ENCODE measurements around the gene HECTD4.
"Not testable (repeated sequence)": the region's sequence is repeated elsewhere in the genome, so short reads cannot be mapped to it uniquely, and the experiment has no call there.

The HECTD4 gene

GRCh38 chr12:112170971-112171596 is 211.1 kb downstream of the HECTD4 start:
- no peak for DNase-seq

DNA sequence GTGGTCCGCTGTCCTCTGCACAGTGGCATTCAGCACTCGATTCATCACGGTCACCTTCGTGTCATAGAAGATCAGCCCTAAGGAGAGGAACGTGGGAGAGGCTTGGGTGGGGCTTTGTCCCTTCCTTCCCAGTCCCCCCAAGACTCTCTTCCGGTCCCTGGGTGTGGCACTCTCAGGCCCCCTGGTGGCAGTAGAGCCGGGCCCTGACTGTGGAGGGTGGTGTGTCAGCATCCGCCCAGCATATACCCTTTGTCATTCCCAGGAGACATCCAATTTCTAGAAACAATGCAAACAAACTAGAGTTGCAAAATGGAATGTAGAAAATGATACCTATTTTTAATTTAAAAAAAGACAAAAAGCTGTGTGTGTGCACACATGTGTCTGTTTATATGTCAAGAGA is 211.9 kb downstream of the HECTD4 start:
- DNase-seq = no peak

DNA sequence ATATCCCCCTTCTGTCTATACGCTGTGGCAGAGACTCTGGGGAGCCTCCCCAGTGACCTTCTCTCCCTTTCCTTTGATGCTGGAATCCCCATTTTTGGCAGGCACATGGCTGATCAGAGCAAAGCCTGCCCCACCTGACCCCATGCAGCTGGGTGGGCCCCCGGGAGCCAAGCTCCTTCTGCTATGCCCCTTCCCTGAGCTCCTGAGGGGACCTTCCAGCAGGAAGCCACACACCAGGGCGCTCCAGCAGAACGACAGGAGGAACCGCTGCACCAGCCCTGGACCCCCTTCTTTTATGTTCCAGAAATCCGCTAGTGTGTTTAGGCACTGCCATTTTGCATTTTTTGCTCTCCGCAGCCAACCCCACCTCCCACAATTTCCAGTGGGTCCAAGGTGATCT is 212.3 kb downstream of the HECTD4 start:
- no peak for DNase-seq

DNA sequence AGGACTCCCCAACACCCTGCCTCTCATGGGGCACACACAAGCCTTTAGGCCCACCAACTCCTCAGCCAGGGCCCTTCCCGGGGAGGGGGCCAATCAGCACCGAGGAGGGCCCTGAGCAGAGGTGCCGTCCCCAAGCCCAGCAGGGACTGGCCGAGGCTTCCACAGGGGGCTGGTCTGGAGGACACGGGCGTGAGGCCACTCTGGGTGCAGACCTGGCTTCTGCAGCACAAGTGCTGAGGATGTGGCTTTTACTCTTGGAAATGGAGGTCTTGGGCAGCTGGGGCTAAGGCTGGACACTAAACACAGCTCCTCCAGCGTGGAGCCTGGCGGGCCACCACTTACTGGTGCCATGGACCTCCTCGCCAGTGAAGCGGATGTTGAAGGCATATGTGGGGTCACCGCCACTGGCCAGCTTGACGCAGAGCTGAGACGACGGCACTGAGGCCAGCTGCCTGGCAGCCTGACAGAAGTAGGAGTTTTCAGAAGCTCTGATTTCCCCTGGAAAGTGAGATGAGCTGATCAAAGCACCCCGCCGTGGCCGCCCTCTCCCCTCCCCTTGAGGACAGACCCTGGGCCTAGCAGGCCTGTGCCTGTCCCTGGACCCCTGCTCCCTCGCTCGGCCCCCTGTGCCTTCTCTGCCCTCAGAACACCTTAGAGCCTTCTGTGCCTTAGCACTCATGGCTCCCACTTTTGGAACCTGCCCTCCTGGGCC is 212.9 kb downstream of the HECTD4 start:
- no peak for DNase-seq

DNA sequence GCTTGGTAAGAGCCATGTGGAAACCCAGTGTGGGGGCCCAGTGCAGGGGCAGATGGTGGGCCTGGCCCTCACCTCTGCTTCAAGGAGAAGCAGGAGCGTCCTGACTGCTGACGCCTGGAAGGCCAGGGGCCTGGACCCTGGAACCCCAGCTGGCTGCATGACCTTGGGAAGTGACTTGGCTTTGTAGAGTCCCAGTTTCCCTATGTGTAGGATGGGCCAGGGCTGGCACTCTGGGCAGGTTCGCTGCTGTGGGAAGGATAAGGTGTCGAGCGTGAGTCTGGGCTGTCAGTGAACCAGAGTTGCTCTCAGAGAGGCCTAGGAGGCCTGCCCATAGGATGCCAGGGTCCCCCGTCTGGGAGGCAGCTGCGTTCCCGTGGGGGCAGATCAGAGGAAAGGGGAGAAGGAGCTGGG is 213.7 kb downstream of the HECTD4 start:
- DNase-seq = no peak

GRCh38 chr12:112167718-112168525 is 214.3 kb downstream of the HECTD4 start:
- DNase-seq = no peak

- DNase-seq = no peak
These were observed 215.2 kb downstream of the HECTD4 start for GRCh38 chr12:112167031-112167461.

GRCh38 chr12:112166051-112167015 is 215.9 kb downstream of the HECTD4 start:
- DNase-seq = no peak

- DNase-seq = no peak
These were observed 216.6 kb downstream of the HECTD4 start for GRCh38 chr12:112165624-112166023.

GRCh38 chr12:112164011-112164660 is 218.1 kb downstream of the HECTD4 start:
- no peak for DNase-seq

DNA sequence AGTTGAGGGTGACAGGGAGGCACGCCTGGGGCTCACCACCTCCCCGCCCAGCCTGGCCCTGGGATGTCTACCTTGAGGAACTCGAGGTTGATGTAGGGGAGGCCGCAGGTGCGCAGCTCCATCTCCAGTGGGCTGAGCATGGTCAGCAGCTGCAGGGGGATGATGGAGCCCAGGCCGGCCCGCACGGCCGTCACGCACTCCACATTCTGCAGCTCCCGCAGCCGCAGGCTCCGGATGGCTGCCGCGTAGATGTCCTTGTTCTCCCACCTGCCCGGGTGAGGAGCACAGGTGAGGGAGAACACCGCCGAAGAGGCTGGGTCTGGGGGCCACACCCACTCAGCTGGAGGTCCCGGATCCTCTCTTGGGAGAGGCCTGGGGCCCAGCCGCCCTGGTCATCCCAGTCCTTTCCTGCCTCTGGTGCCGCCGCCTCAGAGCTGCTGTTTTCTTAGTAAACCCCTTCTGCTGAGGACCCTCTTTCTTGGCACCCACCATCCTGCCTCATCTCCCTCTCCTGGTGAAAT is 218.7 kb downstream of the HECTD4 start:
- DNase-seq = no peak

GRCh38 chr12:112163056-112163455 is 219.2 kb downstream of the HECTD4 start:
- no peak for DNase-seq

GRCh38 chr12:112162241-112162790 is 219.9 kb downstream of the HECTD4 start:
- no peak for DNase-seq

DNA sequence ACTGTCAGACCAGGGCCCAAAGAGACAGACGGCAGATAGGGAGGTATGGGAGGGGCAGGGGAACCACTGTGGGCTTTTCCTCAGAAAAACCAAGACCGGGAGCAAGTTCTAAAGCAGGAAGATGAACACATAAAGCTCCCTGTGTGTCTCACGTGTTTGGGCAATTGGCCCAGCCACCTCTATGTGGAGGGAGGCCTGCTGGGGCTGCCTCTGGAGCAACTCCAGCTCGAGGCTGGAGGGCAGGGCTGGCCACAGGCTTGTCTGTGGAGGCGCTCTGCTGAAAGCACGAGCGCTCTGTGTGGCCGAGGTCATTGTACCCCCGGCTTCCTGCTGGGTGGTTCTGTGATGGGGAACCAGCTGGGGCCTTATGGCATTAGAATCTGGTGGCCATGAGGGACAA is 220.5 kb downstream of the HECTD4 start:
- DNase-seq = no peak

DNA sequence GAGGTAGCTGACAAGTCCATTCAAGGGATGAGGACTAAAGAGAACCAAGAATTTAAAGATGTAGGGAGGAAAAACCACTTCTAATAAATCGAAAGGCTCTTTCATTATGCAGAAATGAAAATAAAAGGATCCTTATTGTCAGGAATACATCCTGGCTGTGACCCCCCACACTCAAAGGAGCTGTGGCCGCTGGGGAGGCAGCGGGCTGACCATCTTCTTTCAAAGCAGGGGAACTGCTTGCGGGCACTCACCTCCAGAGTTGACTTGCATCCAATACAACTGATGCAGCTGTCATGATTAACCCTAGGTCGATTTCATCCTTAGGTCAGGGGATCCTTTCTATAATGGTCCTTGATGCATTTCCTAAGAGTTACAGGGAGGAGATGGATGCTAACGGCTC is 221.6 kb downstream of the HECTD4 start:
- no peak for DNase-seq

- DNase-seq = no peak
These were observed 223.1 kb downstream of the HECTD4 start for GRCh38 chr12:112159146-112159541.

DNA sequence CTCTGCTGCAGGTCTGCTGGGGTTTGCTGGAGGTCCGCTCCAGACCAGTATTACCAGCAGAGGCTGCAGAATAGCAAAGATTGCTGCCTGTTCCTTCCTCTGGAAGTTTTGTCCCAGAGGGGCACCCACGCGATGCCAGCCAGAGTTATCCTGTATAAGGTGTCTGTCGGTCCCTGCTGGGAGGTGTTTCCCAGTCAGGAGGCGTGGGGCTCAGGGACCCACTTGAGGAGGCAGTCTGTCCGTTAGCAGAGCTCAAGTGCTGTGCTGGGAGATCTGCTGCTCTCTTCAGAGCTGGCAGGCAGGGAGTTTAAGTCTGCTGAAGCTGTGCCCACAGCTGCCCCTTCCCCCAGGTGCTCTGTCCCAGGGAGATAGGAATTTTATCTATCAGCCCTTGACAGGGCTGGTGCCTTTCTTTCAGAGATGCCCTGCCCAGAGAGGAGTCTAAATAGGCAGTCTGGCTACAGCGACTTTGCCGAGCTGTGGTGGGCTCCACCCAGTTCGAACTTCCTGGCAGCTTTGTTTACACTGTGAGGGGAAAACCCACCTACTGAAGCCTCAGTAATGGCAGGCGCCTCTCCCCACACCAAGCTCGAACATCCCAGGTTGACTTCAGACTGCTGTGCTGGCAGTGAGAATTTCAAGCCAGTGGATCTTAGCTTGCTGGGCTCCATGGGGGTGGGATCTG is 223.6 kb downstream of the HECTD4 start:
- not testable (repeated sequence) for DNase-seq

- DNase-seq = no peak
These were observed 228.4 kb downstream of the HECTD4 start for GRCh38 chr12:112153893-112154219.

DNA sequence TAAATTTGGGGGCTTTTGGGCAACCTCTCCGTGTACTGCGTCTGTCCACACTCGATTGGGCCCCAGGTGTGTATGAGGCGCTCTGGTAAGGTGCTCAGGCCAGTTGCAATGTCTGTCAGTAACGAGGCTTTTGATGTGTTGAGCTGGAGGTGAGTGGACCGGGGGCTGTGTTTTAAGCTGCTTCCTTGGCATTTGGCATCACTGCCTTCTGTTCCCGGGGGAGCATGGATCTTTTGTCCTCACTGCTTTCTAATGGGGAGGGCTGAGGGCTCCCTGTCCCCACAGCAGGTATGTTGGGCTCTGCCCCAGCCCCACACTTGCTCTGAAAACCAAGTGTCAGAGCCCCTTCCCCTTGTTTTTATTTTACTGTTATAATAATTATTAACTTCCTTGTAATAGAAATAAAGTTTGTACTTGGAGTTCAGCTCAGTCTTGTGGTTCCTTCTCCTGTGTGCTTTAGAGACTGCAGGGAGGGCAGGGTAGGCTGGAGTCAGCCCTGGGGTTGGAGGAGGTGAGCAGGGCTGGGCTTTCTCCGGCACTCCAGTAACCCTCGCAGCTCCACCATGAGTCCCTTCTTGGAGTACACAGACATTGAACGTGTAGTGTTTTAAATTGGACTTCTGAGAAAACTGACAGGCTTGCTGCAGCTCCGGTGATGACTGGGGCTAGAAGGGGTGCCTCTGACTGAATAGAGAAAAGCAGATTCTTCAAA is 228.9 kb downstream of the HECTD4 start:
- no peak for DNase-seq

DNA sequence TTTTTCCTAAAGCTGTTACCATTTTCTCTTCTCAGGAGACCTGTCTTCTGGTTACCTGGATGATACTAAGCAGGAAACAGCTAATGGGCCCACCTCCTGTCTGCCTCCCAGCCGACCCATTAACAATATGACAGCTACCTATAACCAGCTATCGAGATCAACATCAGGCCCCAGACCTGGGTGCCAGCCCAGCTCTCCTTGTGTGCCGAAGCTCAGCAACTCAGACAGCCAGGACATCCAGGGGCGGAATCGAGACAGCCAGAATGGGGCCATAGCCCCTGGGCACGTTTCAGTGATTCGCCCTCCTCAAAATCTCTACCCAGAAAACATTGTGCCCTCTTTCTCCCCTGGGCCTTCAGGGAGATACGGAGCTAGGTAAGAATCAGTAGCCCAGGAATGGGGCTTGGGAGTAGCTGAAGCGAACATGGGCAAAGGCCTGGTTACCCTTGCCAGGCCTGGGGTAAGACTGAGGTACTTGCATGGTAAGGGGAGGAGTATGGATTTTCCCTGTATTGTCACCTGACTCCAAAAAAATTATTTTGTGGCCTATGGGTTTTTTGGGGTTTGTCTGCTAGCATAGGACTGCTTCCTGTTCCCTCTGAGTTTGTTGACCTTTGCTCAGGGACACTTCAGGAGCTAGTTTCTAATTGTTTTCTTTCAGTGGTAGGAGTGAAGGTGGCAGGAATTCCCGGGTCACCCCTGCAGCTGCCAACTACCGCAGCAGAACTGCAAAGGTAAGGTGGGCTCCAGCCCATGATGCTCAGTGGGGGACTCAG is 230.3 kb downstream of the HECTD4 start:
- DNase-seq = no peak
